Right renal cortex interstitium (tissue), 3 donors: ENCODE measurements around the gene EEFSEC. TPM values are rescaled to one million over a fixed set of nuclear protein-coding genes. Genes with fewer than 3 reads are reported as not detected.

Experiments
- DNase-seq, 3 donors: peaks; one replicate each; pipeline ENCODE4 v3.0.0-alpha.2; 2013; ENCODE audit warnings: low read depth in 3 of 3, low spot score in 2 of 3
- polyA plus RNA-seq, 3 donors: library from polyadenylated mRNA; unstranded; fragments of 120-200 nt; gene quantifications; one replicate each; pipeline ENCODE4 v1.2.1, GENCODE V29; 2013; ENCODE audit not compliant: insufficient read length in 3 of 3

The EEFSEC gene
- polyA plus RNA-seq, 3 donors, result 20.6 to 24.8 (median 21.9) TPM

GRCh38 chr3:128402998-128403397 lies 249.7 kb downstream of the EEFSEC start:
- no peak for DNase-seq

GRCh38 chr3:128404276-128405068 lies 251.2 kb downstream of the EEFSEC start:
- DNase-seq, result no peak

- DNase-seq, result no peak
Observed at GRCh38 chr3:128405554-128406277, 252.4 kb downstream of the EEFSEC start.

- DNase-seq, result no peak
Observed at GRCh38 chr3:128407247-128407646, 254.0 kb downstream of the EEFSEC start.

GRCh38 chr3:128408012-128408692 lies 254.9 kb downstream of the EEFSEC start:
- DNase-seq, result no peak

GRCh38 chr3:128408693-128409623 lies 255.7 kb downstream of the EEFSEC start:
- no peak for DNase-seq

- DNase-seq, result no peak
Observed at GRCh38 chr3:128409624-128410581, 256.6 kb downstream of the EEFSEC start.

GRCh38 chr3:128410669-128411573 lies 257.6 kb downstream of the EEFSEC start:
- DNase-seq, result no peak

- DNase-seq, result no peak
Observed at GRCh38 chr3:128411574-128412064, 258.3 kb downstream of the EEFSEC start.

- DNase-seq, result no peak
Observed at GRCh38 chr3:128412180-128413002, 259.1 kb downstream of the EEFSEC start.

- DNase-seq, result no peak
Observed at GRCh38 chr3:128413003-128413370, 259.7 kb downstream of the EEFSEC start.

GRCh38 chr3:128413413-128414205 lies 260.3 kb downstream of the EEFSEC start:
- DNase-seq, result no peak

- no peak for DNase-seq
Observed at GRCh38 chr3:128415200-128415772, 262.0 kb downstream of the EEFSEC start.

- no peak for DNase-seq
Observed at GRCh38 chr3:128415773-128416577, 262.7 kb downstream of the EEFSEC start.

GRCh38 chr3:128416578-128417211 lies 263.4 kb downstream of the EEFSEC start:
- DNase-seq, result no peak
